Measurements from ENCODE around the gene PRPF19.

Gene PRPF19

DNA sequence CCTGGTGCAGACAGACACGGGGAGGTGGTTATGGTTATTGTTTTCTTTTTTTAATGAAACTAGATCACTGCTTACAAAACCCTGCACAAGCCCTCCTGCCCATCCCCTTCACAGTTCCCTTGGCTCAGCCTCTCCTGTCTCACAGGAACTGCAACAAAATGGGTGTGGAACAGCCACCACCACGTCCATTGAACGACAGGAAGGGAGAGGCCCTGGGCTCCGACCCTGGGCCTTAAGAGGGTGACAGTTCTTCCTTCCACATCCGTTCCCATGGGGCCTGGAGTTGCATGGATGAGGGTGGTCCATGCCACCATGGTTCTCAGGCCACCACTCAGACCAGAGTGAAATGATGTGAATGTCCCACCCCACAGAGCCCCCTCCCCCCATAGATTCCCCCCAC, 15.7 kb downstream of the PRPF19 start:
- no peak for DNase-seq
- intact Hi-C loops (cut with DNase I), result no loop called here

DNA sequence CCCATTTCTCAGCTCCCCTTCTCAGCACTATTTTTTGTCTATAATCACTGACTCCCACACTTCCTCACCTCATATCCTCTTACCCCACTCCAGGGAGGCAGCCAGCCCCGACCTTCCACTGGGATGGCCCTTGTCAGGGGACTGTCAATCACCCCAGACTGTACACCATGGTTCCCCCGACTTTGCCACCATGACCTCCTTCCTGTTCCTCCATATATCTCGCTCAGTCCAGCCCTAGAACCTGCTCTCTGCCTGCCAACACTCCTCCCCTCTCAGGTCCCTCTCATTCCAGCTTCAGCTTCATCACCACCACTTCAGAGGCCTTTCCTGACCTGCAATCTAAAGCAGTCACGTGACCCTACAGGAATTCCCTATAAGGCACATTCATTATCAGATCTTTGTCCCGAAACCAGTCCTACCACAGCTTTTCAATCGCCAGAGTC, 16.5 kb downstream of the PRPF19 start:
- no peak for DNase-seq
- intact Hi-C loops (cut with DNase I), result no loop called here

DNA sequence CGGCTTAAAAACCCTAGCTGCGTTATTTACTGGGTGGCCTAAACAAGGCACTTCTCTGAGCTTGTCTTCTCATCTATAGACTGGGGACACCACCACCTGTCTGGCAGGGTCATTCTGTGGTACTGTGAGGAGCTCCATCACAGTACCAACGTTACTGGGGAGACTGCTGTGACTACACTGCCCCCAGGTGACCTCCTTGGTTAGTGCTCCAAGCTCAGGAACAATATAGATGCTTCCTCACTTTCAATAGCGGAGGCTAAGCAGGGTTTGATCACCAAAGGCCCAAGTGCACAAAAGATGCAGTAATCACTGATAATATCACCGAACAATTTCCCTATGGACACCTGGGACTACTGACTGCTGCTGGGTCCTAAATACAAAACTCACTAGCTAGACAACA, 18.8 kb downstream of the PRPF19 start:
- peak in 29 of 42 donors; percentile 21 to 71 (median 45) for DNase-seq
- intact Hi-C loops (cut with DNase I), result no loop called here

DNA sequence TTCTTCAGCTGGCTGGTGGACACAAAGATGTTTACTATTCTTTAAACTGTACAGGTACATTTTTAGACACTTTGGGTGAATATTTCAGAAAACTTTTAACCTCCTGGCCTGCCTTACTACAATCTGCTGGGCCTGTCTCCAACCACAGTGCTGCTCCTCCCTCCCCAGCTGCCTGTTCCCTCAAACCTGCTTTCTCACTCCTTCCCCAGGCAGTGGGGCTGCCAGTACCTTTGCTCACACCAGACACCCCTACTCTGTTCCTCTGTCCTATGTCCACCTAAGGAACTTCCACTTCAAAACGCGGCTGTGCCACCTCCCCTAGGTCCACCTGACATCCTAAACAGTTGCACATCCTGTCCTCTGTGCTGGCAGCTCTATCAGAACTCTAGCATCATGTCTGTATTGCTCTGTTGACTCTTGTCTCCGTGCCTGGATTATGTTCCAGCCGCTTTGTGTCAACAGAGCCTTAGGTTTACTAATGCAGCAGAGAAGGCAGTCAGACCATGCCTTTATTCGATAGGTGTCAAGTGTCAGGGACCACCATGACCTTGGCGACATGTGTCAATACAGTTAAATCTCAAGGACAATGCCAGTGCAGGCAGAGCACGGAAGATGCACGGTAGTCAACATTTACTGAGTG, 25.6 kb downstream of the PRPF19 start:
- intact Hi-C loops (cut with DNase I), result no loop called here
- DNase-seq, result no peak

DNA sequence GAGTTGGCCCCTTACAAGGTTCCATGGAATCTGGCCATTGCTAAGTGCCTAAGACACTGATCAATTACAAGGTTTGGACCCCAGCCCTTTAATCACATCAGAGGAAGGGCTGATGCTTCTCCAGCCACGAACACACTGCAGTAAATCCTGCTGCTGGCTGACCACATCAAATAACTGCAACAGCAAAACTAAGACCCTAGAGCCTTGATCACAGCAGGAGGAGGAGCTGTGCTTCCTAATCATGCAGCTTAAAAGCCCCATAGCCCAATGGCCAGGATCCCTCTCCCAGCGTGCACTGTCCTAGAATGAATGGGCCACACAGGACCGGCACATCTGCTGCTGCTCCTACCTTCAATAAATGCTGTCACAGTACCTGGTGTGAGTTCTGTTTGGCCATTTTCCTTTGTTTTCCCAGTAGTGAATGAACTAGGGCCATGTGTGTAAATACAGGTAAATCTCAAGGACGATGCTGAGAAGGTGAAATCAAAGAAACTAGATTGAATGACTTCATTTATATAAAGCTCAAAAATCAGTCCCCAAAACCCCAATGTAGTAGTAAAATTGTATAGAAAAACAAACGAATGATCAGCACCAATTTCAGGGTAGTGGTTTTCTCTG, 26.3 kb downstream of the PRPF19 start:
- intact Hi-C loops (cut with DNase I), result no loop called here

DNA sequence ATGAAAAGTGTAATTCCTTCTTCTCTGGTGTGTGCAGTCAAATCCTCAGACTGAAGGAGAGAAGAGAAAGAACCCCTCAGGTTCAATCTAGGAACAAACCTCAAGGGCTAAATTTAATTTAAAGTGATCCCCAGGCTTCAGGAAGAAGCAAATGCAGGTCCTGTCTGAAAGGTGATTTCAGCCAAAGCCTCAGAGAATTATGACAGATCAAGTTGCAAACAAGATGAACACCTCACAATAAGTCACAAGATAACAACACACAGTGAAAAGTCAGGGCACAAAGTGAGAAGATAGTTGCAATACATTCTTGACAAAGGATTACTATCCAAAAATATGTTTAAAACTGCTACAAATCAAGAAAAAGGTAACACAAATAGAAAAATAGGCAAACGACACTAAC, 27.3 kb downstream of the PRPF19 start:
- no peak for DNase-seq
- intact Hi-C loops (cut with DNase I), result no loop called here

More for the DNA sequence above, 26.3 kb downstream of the PRPF19 start:
- DNase-seq, result no peak

DNA sequence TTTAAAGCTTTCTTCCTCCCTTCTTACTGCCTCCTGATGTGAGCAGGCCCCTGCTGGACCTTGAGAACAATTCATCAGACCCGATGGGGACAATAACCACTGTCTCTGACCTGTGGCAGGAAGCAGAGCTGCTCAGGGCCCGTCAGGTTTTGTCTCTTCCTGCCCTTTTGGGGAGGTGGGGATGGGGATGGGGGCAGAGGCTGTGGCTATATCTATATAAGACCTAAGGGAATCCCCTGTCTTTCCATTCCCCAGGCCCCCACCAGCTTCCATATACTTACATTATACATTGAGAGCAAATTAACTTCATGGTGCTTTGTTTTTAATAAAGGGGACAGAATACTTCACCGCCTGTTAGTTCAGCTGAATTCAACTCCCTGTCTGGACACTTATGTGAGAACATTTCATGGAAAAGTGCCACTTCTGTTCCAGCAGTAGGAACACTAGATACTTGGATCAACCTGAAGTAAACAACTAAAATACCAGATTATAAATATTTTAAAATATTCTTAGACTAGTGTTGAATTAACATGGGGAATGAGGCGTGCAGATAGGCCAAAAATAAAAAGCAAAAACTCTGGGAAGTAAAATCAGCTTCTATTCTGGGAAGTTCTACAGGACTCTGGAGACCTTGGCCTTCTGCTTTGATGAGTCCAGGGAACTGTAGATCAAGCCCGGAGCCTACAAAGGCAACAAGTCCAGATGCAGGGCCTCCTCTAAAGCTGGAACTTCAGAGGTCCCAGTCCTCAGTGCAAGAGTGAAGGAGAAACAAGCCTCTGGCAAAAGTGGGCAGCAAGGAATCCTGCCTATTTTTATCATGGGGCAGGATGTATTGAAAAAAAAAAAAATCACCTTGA, 27.9 kb downstream of the PRPF19 start:
- intact Hi-C loops (cut with DNase I), result no loop called here

DNA sequence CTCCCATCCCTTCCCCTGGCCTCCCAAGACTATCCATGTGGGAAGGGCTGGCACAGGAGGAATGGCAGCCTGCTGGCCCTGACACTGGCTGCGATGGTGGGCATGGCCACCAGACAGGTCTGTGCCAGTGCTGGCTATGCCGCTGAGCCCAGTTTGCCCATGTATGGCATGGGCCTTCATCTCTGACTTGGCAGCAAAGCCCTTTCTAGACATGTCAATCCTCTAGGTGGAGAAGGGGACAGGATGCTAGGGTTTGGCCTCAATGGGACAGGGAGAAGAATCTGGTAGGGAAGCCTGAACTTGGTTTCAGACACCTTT, 30.3 kb downstream of the PRPF19 start:
- DNase-seq, result no peak
- intact Hi-C loops (cut with DNase I), result no loop called here

More for the DNA sequence above, 27.9 kb downstream of the PRPF19 start:
- no peak for DNase-seq

DNA sequence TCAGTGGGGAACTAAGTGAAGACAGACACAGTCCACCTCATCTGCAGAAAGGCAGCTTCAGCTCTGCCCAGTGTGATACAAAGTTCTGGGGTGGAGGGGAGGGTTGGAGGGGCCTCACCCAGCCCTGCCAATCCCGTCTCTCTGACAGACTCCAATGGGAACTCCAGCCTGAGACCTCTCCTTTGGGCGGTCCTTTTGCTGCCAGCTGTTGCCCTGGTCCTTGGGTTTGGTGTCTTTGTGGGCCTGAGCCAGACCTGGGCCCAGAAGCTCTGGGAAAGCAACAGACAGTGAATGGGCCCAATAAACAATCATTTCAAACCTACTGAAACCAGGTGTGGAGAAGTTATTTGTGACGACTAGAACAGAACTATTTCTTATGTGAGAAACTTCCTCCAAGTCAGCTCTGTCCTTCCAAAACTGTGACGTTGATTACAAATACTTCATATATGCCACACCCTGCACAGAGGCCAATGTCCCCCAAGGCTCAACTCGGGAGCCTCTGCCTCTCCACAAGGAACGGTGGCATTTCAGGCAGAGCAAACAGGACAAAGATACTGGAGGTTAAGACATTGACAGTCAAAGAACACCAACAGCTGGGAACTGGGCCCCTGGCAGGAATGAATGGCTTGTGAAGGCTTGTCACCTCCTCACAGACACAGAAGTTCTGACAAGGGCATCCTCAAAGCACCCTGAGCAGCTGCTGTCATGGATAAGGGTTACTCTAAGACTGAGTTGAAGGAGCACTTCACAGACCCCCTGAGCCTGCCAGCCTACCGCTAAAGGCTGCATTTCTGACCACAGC, 30.8 kb downstream of the PRPF19 start:
- intact Hi-C loops (cut with DNase I), result no loop called here

DNA sequence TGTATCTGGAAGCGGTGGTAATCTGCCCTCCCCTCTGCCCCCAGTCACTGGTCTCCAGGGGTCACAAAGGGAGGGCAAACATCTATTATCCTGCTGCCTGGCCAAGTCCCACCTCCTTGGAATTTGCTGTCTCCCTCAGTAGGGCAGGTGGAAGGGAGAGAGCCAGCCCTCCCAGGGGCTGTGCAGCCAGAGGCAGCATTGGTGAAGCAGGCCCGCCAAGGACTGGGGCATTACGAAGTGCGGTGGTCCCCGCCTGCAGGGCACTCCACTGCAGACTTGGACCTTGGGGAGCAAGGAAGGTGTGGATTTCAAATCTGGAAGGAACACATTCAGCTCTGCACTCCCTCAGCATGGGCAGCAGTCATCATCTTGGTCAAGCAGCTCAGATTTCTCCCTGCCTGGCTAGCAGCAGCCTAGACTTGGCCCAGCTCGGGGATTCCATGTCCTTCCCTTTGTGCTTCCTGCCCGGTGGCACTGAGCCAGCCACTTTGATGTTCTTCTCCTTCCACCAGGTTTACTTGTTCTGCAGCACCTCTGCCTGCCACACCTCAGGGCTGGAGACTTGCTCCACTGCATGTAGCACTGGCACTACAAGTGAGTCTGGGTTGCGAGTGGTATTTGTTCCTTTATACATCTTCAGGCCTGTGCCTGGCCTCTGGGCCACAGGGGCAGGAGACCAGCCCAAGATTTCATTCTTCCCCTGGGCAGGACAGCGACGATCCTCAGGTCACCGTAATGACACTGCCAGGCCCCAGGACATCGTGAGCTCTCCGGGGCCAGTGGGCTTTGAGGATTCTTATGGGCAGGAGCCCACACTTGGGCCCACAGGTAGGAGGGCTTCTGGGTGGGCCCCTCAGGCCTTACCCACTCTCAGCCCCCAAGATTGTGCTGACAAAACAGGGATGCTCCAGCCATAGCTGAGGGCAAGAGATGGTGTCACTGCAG, 31.7 kb downstream of the PRPF19 start:
- DNase-seq, result peak in 1 of 42 donors; percentile 6
- intact Hi-C loops (cut with DNase I), result no loop called here

More for the DNA sequence above, 30.8 kb downstream of the PRPF19 start:
- no peak for DNase-seq

DNA sequence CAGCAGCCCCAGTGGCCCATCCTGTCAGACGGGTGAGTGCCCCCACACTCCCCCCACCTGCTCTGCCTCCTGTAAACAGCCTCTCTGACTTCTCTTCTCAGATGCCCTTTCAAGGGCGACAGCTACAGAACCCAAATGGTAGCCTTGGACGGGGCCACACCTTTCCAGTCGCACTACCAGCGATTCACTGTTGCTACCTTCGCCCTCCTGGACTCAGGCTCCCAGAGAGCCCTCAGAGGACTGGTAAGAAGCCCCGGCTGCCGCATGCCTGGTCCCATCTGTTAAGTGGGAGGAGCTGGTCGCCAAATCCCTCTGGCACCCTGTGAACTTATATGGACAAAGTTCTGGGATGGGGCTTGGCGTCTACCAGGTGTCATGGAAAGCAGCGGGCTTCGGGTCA, 32.9 kb downstream of the PRPF19 start:
- intact Hi-C loops (cut with DNase I), result no loop called here
- peak in 1 of 42 donors; percentile 4 for DNase-seq

DNA sequence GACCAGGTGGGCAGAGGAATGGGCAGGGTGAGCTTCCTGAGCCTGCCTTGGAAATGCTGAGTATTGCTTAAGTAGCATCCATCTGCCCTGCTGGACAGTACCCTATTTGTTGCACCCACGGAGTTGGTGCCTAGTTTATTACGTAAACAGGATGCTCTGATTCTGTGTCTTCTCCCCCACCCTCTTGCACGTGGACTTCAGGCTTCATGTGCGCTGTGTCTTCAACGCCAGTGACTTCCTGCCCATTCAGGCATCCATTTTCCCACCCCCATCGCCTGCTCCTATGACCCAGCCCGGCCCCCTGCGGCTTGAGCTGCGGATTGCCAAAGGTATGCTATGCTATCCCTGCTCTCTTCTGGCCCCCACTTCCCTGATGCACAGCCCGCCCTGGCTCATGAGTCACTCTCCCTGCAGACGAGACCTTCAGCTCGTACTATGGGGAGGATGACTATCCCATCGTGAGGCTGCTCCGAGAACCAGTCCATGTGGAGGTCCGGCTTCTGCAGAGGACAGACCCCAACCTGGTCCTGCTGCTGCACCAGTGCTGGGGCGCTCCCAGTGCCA, 33.3 kb downstream of the PRPF19 start:
- intact Hi-C loops (cut with DNase I), result no loop called here
- peak in 39 of 42 donors; percentile 9 to 83 (median 49) for DNase-seq

DNA sequence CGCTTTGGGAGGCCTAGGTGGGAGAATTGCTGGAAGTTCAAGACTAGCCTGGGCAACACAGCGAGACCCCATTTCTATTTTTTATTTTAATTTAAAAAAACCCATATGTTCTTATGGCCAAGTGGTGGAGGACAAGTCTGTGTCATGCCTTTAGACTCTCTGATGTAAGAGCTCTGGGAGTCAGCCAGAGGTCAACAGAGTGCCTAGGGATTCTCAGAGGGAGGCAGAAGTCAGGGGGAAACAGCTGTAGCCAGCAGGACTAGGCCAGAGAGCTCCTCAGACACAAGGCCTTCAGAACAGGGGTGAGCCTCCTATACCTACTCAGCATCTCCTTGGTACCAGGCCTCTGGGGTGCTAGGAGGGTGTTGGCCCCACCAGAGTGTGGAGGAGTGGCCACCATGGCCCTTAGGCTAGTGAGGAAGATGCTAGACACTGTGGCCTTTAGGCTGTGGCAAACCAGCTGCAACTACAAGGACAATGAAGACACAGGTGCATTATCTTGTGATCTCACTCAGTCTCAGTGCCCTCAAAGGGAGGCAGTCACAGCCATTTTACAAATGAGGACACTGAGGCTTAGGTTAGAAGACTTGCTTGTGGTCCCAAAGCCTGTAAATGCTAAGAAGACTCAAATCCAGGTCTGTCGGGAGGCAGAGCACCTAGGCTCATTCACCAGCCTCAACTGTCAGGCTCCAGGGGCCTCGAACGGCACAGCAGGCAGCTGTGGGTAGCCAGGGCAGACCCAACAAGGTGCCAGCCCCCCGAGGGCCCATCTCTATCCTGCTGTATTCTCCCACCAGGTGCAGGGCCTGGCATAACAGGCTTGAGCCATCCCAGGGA, 34.0 kb downstream of the PRPF19 start:
- intact Hi-C loops (cut with DNase I), result no loop called here
- DNase-seq, result peak in 2 of 42 donors; percentile 6 to 35

DNA sequence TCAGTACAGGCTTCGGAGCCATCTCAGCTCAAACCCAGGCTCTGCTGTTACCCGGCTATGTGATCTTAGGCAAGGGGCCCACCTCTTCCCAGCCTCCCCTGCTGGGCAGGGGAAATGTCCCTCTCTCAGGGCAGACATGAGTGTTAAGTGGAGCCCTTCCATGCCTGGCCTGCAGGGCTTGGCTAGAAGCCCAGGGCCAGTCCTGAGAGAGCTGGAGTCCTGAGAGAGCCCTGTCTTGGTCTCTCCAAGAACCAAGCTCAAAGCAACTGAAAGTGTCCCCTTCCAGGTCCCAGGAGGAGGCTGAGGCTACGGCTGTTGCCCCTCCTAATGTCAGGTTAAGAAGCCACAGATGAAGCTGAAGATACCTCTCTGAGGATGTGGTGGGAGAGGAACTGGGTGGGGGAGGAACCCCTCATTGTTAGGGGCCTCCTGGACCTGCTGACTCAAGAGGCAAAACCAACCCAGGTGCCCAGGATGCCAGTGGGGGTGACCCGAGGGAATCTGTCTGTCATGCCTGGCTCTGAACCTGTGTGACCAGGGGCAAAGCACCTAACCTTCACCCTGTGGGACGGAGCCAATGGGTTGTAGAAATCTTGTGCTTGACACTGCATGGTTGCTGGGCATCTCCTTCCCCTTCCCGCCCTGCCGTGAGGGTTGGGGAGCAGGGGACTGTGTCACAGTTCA, 34.9 kb downstream of the PRPF19 start:
- intact Hi-C loops (cut with DNase I), result no loop called here
- DNase-seq, result no peak

DNA sequence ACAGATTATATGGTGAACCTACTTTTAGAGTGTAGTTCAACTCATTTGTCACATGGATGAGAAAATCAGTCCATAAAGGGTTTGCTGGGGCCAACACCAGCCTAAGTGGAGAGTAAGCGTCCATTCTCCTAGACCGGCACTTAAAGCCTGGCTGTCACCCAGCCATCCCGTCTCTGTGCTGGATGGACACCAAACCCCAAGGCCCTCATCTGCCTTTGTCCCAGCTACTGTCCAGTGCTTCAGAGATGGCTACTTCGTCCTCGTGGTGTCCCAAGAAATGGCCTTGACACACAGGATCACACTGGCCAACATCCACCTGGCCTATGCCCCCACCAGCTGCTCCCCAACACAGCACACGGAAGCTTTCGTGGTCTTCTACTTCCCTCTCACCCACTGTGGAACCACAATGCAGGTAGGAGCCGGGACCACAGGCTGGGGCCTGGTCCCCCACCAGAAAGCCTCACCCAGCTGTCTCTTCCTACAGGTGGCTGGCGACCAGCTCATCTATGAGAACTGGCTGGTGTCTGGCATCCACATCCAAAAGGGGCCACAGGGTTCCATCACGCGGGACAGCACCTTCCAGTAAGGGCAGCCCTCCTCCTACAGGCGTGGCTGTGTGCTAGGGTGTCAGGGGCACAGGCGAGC, 35.5 kb downstream of the PRPF19 start:
- no peak for DNase-seq

DNA sequence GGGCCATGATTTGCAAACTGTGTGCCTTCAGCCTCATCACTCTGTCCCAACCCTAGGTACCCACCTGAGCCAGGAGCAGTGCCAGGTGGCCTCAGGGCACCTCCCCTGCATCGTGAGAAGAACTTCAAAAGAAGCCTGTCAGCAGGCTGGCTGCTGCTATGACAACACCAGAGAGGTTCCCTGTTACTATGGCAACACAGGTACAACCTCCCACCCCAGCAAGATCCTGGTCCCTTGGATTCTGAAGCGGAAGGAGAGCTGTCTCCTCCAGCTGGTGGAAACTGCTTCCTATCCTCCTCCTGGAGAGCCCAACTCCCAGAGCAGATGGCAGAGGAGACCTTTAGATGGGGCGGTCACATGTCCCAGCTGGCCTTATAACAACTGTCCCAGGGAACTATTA, 36.1 kb downstream of the PRPF19 start:
- peak; percentile 34 to 95 (median 71) for DNase-seq
- intact Hi-C loops (cut with DNase I), result no loop called here

More for the DNA sequence above, 35.5 kb downstream of the PRPF19 start:
- intact Hi-C loops (cut with DNase I), result no loop called here

Measured in head of caudate nucleus (tissue), 42 donors.